PFSK-1 (cell line): ENCODE measurements around the gene FGF11.

Experiments used
- FOXP2 ChIP-seq: optimal IDR thresholded peaks from 2 replicates; pipeline ENCODE3; 2011; ENCODE audit warnings: borderline replicate concordance, control low read depth, inconsistent platforms; ENCODE audit not compliant: insufficient read depth; ENCODE audit errors: extremely low read length, extremely low read depth
- POLR2AphosphoS5 ChIP-seq: IDR thresholded peaks from 2 replicates; pipeline ENCODE4 v1.6.1; 2012; ENCODE audit warnings: low read depth, mild to moderate bottlenecking, control low read depth, low read length, moderate library complexity
- SIN3A ChIP-seq: IDR thresholded peaks from 2 replicates; pipeline ENCODE4 v1.6.1; 2012; ENCODE audit warnings: mild to moderate bottlenecking, low read length, moderate library complexity, borderline replicate concordance; ENCODE audit not compliant: insufficient read depth
- TAF1 ChIP-seq: IDR thresholded peaks from 2 replicates; pipeline ENCODE4 v1.6.1; 2012; ENCODE audit warnings: low read length, control low read depth, borderline replicate concordance; ENCODE audit not compliant: insufficient read depth
- TF ChIP-seq, protein P1 (sequence below), 2 experiments: IDR thresholded peaks; 2 replicates each; pipeline versions ENCODE4 v1.6.1 to v1.8.0; 2011 to 2012; ENCODE audit warnings: low read depth in 2 of 2, low read length in 2 of 2, control low read depth in 1 of 2, inconsistent platforms in 1 of 2, mild to moderate bottlenecking in 1 of 2, moderate library complexity in 1 of 2; ENCODE audit not compliant: insufficient read depth in 1 of 2

FGF11 gene

DNA sequence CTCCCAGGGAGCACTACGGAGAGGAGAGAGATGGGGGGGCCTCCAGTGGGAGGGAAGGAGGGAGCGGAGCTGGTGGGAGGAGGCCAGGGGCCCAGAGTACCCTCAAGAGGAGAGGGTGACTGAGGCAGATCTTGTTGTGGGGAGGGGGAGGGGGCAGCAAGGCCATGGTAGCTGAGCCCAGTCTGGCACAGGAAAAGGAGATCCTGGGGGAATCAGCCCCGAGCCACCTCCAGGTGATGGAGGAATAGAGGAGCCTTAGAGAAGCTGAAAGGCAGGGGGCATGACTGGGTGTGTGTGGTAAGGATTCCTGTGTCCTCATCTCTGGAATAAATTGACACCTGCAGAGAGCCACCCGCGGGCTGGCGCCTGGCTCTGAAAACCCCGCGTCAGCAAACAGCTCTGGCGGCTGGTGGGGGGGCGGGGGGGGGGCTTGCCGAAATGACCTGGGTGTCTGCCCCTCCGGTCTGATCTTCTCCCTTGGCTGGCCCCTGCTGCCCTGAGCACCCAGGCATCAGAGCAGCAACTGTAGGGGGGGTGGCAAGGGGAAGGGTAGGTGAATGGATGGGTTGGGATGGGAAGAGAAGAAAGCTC is 33.0 kb upstream of the FGF11 start:
- TF ChIP-seq FOXP2: no peak
- TF ChIP-seq, protein P1, sequence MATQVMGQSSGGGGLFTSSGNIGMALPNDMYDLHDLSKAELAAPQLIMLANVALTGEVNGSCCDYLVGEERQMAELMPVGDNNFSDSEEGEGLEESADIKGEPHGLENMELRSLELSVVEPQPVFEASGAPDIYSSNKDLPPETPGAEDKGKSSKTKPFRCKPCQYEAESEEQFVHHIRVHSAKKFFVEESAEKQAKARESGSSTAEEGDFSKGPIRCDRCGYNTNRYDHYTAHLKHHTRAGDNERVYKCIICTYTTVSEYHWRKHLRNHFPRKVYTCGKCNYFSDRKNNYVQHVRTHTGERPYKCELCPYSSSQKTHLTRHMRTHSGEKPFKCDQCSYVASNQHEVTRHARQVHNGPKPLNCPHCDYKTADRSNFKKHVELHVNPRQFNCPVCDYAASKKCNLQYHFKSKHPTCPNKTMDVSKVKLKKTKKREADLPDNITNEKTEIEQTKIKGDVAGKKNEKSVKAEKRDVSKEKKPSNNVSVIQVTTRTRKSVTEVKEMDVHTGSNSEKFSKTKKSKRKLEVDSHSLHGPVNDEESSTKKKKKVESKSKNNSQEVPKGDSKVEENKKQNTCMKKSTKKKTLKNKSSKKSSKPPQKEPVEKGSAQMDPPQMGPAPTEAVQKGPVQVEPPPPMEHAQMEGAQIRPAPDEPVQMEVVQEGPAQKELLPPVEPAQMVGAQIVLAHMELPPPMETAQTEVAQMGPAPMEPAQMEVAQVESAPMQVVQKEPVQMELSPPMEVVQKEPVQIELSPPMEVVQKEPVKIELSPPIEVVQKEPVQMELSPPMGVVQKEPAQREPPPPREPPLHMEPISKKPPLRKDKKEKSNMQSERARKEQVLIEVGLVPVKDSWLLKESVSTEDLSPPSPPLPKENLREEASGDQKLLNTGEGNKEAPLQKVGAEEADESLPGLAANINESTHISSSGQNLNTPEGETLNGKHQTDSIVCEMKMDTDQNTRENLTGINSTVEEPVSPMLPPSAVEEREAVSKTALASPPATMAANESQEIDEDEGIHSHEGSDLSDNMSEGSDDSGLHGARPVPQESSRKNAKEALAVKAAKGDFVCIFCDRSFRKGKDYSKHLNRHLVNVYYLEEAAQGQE (IDR thresholded peaks at IDR 0.05; ENCODE audit: insufficient read depth in 1 of 2, low read depth in 2 of 2, low read length in 2 of 2): no peak
- no peak for TF ChIP-seq SIN3A
- TF ChIP-seq POLR2AphosphoS5: no peak
- TF ChIP-seq TAF1: no peak

DNA sequence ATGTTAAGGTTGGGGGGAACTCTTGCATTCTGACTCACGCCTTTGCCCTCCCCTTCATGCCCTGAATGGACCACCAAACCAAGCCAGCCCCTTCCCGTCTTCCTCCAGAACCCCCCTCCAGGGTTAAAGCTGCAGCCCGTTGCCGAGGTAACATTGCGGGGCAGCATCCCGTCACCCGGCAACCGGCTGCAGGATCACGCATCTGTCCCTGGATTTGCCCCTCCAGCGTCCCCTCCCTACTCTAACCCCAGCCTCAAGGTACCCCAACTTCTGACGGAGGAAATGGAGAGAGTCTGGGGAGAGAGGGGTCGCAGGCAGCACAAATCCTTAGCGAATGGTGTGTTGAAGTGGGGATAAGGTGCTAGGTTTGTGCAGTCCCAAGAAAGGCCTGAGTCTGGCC is 32.2 kb upstream of the FGF11 start:
- TF ChIP-seq, protein P1 (IDR thresholded peaks at IDR 0.05; ENCODE audit: insufficient read depth in 1 of 2, low read depth in 2 of 2, low read length in 2 of 2): no peak

DNA sequence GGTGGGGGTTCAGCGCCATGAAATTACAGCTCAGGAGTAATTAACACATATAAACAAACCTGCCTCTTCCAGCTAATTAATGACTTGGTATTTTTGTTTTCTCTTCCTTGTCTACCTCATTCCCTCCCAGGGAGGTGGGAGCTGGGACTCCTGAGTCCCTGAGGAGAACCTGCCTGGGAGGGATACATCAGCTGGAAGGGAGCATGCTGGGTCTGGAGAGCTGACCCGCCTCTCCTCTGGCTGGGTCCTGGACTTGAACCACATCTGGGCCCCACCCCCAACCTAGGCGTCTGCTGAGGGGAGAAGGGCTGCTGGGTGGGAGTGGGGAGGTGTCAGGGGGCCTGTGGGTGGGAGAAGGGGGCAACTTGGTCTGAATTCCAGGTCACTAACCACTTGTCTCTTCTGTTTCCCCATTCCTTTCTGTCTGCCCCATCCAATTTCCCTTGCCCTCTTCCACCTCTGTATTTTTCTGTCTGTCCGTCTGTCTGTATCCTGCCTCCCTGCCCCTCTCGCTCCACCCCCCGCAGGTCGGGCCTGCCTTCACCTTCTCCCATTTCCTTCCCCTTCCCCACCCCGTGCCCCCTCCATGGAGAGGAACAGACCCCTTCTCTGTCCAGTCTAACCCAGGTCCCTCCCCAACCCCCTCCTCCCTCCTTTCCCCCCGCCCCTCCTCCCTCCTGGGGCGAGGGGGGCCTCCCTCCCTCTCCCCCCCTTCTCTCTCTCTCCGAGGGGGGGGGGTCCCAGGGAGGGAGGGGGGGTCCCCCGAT is 31.6 kb upstream of the FGF11 start, which contains the start of gene NLGN2:
TSS of gene NLGN2 (plus strand) at position 361 of the 767 bp plus-strand sequence. CDS start 411 bp downstream, outside the sequence.
- TF ChIP-seq, protein P1 (IDR thresholded peaks at IDR 0.05; ENCODE audit: insufficient read depth in 1 of 2, low read depth in 2 of 2, low read length in 2 of 2): no peak
- no peak for TF ChIP-seq POLR2AphosphoS5
- TF ChIP-seq SIN3A: no peak
- TF ChIP-seq FOXP2: no peak
- no peak for TF ChIP-seq TAF1

DNA sequence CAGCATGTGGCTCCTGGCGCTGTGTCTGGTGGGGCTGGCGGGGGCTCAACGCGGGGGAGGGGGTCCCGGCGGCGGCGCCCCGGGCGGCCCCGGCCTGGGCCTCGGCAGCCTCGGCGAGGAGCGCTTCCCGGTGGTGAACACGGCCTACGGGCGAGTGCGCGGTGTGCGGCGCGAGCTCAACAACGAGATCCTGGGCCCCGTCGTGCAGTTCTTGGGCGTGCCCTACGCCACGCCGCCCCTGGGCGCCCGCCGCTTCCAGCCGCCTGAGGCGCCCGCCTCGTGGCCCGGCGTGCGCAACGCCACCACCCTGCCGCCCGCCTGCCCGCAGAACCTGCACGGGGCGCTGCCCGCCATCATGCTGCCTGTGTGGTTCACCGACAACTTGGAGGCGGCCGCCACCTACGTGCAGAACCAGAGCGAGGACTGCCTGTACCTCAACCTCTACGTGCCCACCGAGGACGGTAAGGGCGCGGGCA is 31.0 kb upstream of the FGF11 start:
- TF ChIP-seq POLR2AphosphoS5 (no peak), SIN3A (no peak), TAF1 (no peak), FOXP2 (no peak)
- TF ChIP-seq, protein P1 (IDR thresholded peaks at IDR 0.05; ENCODE audit: insufficient read depth in 1 of 2, low read depth in 2 of 2, low read length in 2 of 2): no peak

DNA sequence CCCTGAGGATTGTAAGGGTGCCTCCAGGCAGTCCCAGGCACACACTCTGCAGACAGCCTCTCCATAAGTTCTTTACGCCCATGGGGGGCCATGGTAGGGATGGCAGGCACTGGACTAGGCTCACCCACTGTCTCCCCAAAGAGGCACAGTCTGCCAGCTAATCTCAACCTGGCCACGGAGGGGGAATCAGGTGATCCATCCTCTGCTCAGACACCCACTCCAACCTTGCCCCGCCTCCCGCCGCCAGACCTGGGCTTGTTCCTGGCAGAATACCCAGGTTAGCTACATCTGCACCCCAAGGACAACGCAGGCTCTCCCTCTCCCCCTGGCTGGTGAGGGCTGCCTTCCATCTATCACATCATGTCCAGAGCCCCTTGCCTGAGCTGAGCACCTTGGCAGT is 30.4 kb upstream of the FGF11 start:
- TF ChIP-seq TAF1 (no peak), POLR2AphosphoS5 (no peak), SIN3A (no peak), FOXP2 (no peak)
- TF ChIP-seq, protein P1 (IDR thresholded peaks at IDR 0.05; ENCODE audit: insufficient read depth in 1 of 2, low read depth in 2 of 2, low read length in 2 of 2): no peak
